ENCODE results near the gene DAAM2.

The DAAM2 gene

DNA sequence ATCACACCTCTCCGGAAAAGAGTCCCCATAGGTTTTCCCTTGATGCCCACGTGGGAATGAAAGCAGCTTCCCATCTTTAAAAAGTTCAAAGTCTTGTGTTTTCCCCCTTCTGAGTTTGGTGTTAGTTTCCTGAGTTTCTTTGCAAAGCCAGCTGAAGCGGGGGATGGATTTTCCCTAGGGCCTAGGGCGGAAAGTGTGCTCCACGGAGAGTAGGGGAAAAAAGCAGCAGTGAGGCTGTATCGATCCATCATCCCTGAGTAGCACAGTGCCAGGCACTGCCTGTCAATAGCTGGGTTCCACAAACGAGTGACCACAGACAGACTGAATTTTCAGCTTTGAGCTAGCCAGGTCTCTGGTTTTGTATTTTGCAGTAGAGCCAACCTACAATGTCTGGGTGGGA, 1.3 kb downstream of the DAAM2 start:
- no peak for TF ChIP-seq CTCF (IDR thresholded peaks at IDR 0.05; ENCODE audit: control extremely low read depth, extremely low read depth, low read depth, missing control alignments)
- ChIA-PET CTCF (interaction anchor here (0.7 to 1.4 kb wide), 3 partner anchors 9 to 72 kb away, joined by 3 to 4 read pairs (median 3); no protein-coding TSS in a partner anchor), POLR2A (no interaction called here)

GRCh38 chr6:39794231-39794630, 2.1 kb downstream of the DAAM2 start:
- ChIA-PET CTCF (interaction anchor here (1.1 to 1.4 kb wide), 2 partner anchors 8 to 71 kb away, joined by 3 to 4 read pairs; no protein-coding TSS in a partner anchor), POLR2A (no interaction called here)
- TF ChIP-seq CTCF (IDR thresholded peaks at IDR 0.05; ENCODE audit: control extremely low read depth, extremely low read depth, low read depth, missing control alignments) = no peak
- DNase-seq (ENCODE audit: extremely low spot score) = no peak

More for the DNA sequence above, 1.3 kb downstream of the DAAM2 start:
- DNase-seq (ENCODE audit: extremely low spot score) = no peak

DNA sequence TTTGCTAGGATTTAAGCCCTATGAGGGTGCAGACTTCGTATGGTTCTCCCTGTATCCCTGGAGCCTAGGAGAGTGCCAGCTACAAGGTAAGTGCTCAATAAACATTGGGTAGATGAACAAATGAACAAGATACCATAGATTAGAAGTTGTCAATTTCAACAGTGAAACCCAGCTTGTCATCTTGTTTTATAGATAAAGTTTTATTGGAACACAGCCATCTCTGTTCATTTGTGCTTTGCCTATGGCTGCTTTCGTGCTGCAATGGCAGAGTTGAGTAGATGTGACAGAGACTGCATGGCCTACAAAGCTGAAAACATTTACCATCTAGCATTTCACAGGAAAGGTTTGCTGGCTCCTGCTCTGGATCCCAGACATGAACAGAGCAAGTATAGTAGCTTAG, 5.6 kb downstream of the DAAM2 start:
- ChIA-PET CTCF (interaction anchor here (1.6 to 3.4 kb wide), 3 partner anchors 11 to 14 kb away, joined by 6 to 11 read pairs (median 10); no protein-coding TSS in a partner anchor), POLR2A (no interaction called here)
- no peak for TF ChIP-seq CTCF (IDR thresholded peaks at IDR 0.05; ENCODE audit: control extremely low read depth, extremely low read depth, low read depth, missing control alignments)
- DNase-seq (ENCODE audit: extremely low spot score) = no peak

GRCh38 chr6:39800034-39801032, 8.2 kb downstream of the DAAM2 start:
- no peak for TF ChIP-seq CTCF (IDR thresholded peaks at IDR 0.05; ENCODE audit: control extremely low read depth, extremely low read depth, low read depth, missing control alignments)
- no peak for DNase-seq (ENCODE audit: extremely low spot score)
- ChIA-PET CTCF (interaction anchor here (1.1 kb wide), 1 partner anchor 8 kb away, joined by 3 read pairs; no protein-coding TSS in a partner anchor), POLR2A (no interaction called here)

- ChIA-PET CTCF (interaction anchor here (1.0 kb wide), 1 partner anchor 8 kb away, joined by 3 read pairs; no protein-coding TSS in a partner anchor), POLR2A (no interaction called here)
- no peak for TF ChIP-seq CTCF (IDR thresholded peaks at IDR 0.05; ENCODE audit: control extremely low read depth, extremely low read depth, low read depth, missing control alignments)
- DNase-seq (ENCODE audit: extremely low spot score) = no peak
Measured at GRCh38 chr6:39801456-39802251, 9.5 kb downstream of the DAAM2 start.

- POLR2A ChIA-PET = no interaction called here
- no peak for DNase-seq (ENCODE audit: extremely low spot score)
Measured at GRCh38 chr6:39803872-39804271, 11.7 kb downstream of the DAAM2 start.

More at GRCh38 chr6:39803872-39804271, 11.7 kb downstream of the DAAM2 start:
- CTCF ChIA-PET = no interaction called here
- no peak for TF ChIP-seq CTCF (IDR thresholded peaks at IDR 0.05; ENCODE audit: control extremely low read depth, extremely low read depth, low read depth, missing control alignments)

All from GM10248 (cell line).